HG03469 (cell line): ENCODE data around the gene ABTB2.

ENCODE experiments used
- ATAC-seq: cut with Tn5 transposase; IDR thresholded peaks from one replicate; pipeline ENCODE4 v1.9.1; 2021; ENCODE audit warnings: mild to moderate bottlenecking, moderate library complexity, moderate number of reproducible peaks; ENCODE audit not compliant: unreplicated experiment

ABTB2 gene

GRCh38 chr11:34157163-34157562 is 200.6 kb downstream of the ABTB2 start:
- ATAC-seq: no peak

- no peak for ATAC-seq
Observed at GRCh38 chr11:34155757-34156062, 202.1 kb downstream of the ABTB2 start.

- ATAC-seq: no peak
Observed at GRCh38 chr11:34155057-34155756, 202.6 kb downstream of the ABTB2 start.

GRCh38 chr11:34154059-34154875 is 203.5 kb downstream of the ABTB2 start:
- ATAC-seq: peak; percentile 50

GRCh38 chr11:34151916-34152845 is 205.6 kb downstream of the ABTB2 start:
- no peak for ATAC-seq

GRCh38 chr11:34151166-34151565 is 206.6 kb downstream of the ABTB2 start:
- no peak for ATAC-seq

- no peak for ATAC-seq
Observed at GRCh38 chr11:34150494-34151151, 207.2 kb downstream of the ABTB2 start.

- no peak for ATAC-seq
Observed at GRCh38 chr11:34149786-34150185, 208.0 kb downstream of the ABTB2 start.

GRCh38 chr11:34149274-34149673 is 208.5 kb downstream of the ABTB2 start:
- ATAC-seq: no peak

GRCh38 chr11:34148504-34149165 is 209.2 kb downstream of the ABTB2 start:
- no peak for ATAC-seq

GRCh38 chr11:34147581-34147980 is 210.2 kb downstream of the ABTB2 start:
- no peak for ATAC-seq

- no peak for ATAC-seq
Observed at GRCh38 chr11:34146866-34147265, 210.9 kb downstream of the ABTB2 start.

- no peak for ATAC-seq
Observed at GRCh38 chr11:34146411-34146810, 211.4 kb downstream of the ABTB2 start.

- ATAC-seq: peak; percentile 41
Observed at GRCh38 chr11:34145847-34146381, 211.9 kb downstream of the ABTB2 start.

GRCh38 chr11:34145073-34145472 is 212.7 kb downstream of the ABTB2 start:
- ATAC-seq: peak; percentile 73

GRCh38 chr11:34143048-34143447 is 214.8 kb downstream of the ABTB2 start:
- ATAC-seq: no peak

GRCh38 chr11:34140149-34140548 is 217.7 kb downstream of the ABTB2 start:
- ATAC-seq: no peak

- ATAC-seq: no peak
Observed at GRCh38 chr11:34139346-34139745, 218.5 kb downstream of the ABTB2 start.

GRCh38 chr11:34136420-34136819 is 221.4 kb downstream of the ABTB2 start:
- no peak for ATAC-seq

GRCh38 chr11:34135439-34135838 is 222.4 kb downstream of the ABTB2 start:
- ATAC-seq: no peak
